CD4-positive, alpha-beta T cell treated with Interleukin-6 at 100 ng/mL for 8 hours (primary cell): ENCODE data around the gene RNASEH1.
"Not testable (repeated sequence)": the region's sequence is repeated elsewhere in the genome, so short reads cannot be mapped to it uniquely, and the experiment has no call there.

ENCODE experiments used
- DNase-seq: peaks from one replicate; pipeline ENCODE4 v3.0.0-alpha.2; 2020; ENCODE audit warnings: mixed read lengths, low spot score

The RNASEH1 gene

DNA sequence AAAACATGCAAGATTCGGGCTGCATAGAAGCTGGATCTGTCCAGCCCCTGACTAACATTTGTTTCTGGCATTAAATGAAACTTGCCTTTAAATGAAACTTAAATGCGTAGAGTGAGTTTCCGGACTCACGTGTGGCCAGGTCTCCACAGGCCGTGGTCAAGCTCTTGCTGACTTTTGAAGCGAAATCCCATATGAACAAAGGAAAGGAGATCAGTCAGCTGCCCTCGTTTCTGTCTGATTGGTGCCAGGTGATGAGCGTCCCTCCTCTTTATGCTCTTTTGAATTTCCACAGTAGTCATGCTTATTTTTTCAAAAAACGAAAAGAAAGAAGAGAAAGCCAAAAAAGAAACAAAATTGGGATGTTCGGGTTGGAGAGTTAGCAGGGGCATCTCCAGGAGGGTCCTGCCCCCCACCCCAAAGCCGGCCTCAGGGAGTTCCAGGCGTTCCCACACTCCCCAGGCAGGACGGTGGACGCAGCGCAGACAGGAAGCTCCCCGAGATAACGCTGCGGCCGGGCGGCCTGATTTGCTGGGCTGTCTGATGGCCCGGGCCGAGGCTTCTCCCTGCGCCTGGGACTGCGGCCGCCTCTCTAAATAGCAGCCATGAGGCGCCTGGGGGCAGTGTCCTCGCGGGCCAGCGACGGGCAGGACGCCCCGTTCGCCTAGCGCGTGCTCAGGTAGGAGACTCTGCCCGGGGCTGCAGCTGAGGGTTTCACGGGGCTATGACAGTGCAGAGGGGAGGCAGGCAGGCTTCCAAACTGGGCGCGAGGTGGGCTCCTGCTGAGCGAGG, 36.6 kb upstream of the RNASEH1 start, which contains the start of gene COLEC11:
Gene COLEC11, plus strand, starts transcription at position 620 of the 789 bp plus-strand sequence. CDS start 9,229 bp downstream, outside the sequence.
- DNase-seq: no peak

DNA sequence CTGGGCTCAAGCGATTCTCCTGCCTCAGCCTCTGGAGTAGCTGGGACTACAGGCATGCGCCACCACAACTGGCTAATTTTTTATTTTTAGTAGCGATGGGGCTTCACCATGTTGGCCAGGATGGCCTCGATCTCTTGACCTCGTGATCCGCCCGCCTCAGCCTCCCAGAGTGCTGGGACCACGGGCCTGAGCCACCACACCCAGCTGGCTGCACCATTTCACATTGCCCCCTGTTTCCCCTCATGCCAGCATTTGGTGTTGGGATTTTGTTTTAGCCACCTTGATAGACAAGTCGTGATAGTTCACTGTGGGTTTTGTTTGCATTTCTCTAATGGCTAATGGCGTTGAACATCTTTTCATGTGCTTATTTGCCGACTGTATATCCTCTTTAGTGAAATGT, 31.0 kb upstream of the RNASEH1 start:
- DNase-seq: no peak

DNA sequence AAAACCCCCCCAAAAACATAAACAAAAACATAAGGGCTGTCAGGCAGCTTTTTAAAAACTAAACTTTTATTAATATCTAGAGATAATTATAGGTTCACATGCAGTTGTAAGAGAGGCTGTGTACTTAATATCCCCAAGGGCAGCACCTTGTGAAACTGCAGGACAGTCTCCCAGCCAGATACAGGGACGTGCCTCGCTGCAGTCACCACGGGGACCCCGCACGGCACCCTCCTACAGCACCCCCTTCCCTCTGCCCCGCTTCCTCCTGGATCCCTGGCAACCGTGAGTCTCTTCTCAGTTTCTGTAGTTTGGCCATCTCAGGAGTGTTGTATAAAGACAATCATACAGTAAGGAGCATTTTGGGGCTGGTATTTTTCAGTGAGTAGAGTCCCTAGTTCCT, 30.0 kb upstream of the RNASEH1 start:
- no peak for DNase-seq

DNA sequence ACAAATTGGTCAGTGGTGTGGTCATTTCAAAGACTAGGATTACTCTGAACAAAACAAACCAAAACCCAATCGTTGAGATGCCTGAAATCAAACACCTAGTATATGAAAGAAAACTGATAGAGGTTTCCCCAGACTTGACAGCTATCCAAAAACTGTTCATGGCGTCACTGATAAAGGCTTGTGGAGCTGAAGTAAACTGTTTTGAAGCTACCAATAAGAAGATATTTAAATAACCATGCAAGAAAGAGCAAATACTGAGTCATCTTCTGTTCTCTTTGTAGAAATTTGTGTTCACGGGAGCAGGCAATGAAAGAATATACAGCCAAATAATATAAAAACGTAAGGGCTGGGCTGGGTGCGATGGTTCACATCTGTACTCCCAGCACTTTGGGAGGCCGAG, 29.3 kb upstream of the RNASEH1 start:
- no peak for DNase-seq

DNA sequence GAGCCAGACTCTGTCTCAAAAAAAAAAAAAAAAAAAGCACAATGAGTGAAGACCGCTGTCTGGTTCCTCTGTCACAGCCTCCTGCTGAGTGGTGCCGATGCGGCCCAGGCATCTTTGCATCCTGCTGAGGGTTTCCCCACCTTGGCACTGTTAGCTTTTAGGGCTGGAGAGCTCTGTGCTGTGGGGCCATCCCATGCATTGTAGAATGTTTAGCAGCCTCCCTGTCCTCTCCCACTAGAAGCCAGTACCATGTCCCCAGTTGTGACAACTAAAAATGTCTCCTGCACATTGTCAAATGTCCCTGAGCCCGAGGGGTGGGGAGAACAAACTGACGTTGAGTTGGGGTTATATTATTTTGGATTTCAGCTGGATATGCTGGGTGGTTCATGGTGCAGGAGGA, 28.9 kb upstream of the RNASEH1 start:
- DNase-seq: no peak

DNA sequence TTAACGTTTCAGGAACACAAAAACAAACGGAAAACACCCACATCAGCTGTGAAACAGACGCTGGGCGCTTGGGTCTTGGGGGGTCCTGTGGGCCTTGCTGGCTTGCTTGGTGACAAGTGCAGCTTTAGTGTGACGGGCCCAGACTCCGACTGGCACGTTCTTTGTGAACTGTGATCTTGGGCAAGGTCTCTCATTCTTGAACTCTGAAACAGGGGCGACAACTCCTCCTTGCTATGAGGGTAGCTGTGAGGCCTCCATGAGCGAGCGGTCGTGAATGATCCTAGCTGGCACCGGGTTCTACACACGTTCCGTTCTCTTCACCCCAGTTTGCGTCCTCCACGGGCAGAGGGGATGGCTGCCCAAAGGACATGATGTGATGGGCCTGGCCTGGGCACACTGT, 28.1 kb upstream of the RNASEH1 start:
- no peak for DNase-seq

DNA sequence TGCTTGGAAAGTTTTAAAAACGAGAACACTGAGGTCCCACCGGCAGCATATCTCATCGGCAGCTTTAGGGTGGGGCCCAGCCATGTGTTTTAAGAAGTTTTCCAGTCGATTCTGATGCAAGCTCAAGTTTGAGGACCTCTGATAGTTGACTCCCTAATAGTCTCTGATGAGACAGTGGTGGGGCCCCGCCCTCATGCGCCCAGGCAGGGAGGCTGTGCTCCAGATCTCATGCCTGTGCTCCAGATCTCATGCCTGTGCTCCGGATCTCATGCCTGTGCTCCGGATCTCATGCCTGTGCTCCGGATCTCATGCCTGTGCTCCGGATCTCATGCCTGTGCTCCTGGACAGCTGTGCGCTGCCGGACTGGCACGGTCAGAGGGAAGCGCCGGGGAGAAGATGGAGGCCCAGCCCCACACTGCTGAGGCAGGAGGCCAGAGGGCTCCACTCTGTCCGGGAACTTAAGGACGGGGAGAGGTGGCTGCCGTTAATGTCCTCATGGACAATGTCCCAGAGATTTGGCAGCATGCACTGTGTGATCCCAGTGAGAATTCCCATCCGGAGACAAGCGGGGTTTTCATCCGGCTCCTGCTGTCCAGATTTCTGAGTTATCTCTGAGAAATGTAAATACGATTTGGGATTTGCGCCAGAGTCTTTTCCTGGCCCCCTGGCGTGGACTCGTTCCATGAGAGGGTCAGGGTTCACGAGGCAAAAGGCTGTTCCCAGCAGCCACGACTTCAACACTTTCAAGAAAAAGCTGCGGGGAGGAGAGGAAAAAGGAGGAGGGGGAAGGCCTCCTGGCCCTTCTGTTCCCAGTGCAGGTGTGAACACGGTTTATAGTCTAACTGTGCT, 27.4 kb upstream of the RNASEH1 start:
- DNase-seq: no peak

DNA sequence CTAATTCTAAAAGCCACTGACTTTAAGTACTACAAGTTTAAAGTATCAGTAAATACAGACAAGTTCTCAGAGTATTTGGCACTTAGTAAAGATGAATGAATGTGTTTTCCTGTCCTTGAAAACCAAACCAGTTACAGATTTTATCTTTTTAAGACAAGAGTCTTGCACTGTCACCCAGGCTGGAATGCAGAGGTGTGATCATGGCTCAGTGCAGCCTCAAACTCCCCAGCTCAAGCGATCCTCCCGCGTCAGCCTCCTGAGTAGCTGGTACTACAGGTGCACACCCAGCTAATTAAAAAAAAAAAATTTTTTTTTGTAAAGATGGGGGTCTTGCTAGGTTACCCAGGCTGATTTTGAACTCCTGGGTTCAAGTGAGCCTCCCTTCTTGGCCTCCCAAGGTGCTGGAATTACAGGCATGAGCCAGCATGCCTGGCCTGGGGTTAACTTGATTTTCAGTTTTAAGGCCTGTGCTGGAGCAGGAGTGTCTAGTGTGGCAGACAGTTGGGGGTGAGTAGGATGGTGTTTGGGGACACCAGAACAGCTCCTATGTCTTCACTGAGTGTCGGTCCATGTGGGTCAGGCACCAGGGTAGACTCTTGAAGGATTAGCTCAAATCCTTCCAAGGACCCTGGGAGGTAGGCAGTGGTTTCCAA, 26.6 kb upstream of the RNASEH1 start:
- no peak for DNase-seq

DNA sequence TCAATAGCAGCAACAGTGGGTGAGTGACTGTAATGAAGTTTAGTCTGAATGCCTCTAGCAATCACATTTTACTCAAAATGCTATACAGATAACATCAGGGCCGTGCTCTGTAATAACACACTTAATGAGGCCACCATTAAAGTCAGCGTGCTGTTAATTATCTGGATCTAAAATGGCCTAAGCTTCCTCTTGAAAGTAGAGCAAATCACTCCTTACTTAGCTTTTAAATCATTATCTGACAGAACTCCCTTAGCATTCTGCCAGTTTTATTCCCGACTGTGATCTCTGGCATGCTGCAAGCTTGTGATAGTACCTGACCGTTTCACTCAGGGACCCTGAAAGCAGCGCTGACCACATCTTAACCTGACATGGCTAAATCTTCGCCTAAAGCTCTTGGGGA, 25.9 kb upstream of the RNASEH1 start:
- DNase-seq: no peak

DNA sequence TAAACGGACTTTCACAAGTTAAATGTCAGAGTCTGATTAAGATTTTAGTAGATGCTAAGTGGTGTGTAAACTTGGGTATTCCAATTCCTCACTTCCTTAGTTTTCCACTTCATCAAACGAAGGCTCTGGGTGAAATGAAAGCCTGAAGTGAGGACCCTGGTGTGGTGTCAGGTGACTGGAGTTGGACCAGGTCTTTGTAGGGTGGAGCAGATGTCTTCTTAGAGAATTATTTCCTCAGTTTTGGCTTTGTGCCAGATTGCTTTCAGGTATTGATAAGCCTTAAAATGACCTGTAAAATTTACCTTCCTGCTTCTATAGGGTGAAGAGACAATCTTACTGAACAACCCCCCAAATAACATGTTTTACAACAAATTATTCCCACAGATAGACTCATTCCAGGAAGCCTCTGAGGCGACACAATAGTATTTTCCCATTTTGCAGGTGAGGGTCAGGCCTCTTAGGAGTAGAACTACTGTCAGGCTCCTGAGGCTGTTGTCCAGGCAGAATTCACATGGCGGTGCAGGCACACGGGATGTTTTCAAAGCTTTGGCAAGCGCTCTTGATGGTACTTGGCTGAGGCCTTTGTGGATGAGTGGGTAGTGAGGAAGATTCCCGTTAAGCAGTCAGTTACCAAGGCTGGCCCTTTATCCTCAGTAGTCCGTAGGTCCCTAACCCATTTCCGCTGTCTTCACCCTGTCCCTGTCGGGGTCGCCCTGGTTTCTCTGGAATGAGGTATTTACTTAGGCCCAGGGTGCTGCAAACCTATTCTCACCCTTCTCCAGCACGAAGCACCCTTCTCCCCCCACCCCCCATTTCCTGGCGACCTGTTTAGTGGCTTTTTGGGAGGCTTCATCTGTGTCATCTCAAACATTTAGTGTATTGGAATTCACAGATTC, 23.5 kb upstream of the RNASEH1 start:
- DNase-seq: no peak

DNA sequence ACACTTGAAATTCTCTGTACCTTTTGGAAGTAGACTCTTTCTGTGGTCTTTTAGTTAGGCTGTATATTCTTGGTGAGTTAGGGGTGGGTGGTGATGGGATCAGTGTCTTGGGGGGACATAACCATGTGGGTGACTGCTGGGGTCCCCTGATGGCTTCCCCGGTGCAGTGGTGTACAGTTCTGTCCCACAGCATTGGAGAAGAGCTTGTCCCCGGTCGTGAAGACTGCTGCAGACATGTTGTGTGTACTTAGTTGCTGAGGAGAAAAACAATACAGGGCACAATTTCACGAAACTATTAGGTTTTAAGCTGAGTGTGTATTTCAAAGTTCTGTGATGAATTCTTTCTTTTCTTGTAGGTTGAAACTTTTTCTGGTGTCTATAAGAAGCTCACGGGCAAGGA, 22.3 kb upstream of the RNASEH1 start:
- DNase-seq: no peak

DNA sequence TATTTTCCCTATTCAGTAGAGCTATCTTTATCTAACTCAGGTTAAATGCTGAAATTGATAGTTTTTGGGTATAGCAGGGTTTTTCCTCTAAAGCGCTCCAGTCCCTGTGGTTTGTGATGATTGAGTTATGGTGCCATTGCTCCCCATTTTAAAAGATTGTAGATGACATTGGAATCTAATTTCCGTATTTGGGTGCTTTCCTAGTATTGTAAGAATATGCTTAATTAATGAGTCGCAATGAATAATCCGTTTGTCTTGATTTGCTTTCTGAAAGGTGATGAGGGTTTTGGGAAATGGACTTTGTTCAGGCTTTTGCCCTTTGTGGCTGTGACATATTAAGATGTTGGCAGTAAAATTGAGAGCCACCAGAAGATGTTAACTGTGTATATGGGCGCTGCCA, 20.9 kb upstream of the RNASEH1 start:
- no peak for DNase-seq

DNA sequence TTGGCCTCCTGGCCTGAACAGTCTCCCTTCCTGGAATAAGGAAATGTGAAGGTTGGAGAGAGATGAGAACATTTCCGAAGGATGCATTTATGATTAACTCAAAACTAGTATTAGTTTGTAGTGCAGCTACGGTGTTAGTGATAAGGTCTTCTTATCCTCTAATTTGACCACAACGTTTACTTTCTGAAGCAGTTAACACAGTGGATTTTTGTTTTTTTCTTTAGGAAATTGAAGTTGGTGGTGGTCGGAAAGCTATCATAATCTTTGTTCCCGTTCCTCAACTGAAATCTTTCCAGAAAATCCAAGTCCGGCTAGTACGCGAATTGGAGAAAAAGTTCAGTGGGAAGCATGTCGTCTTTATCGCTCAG, 18.1 kb upstream of the RNASEH1 start:
- DNase-seq: not testable (repeated sequence)

DNA sequence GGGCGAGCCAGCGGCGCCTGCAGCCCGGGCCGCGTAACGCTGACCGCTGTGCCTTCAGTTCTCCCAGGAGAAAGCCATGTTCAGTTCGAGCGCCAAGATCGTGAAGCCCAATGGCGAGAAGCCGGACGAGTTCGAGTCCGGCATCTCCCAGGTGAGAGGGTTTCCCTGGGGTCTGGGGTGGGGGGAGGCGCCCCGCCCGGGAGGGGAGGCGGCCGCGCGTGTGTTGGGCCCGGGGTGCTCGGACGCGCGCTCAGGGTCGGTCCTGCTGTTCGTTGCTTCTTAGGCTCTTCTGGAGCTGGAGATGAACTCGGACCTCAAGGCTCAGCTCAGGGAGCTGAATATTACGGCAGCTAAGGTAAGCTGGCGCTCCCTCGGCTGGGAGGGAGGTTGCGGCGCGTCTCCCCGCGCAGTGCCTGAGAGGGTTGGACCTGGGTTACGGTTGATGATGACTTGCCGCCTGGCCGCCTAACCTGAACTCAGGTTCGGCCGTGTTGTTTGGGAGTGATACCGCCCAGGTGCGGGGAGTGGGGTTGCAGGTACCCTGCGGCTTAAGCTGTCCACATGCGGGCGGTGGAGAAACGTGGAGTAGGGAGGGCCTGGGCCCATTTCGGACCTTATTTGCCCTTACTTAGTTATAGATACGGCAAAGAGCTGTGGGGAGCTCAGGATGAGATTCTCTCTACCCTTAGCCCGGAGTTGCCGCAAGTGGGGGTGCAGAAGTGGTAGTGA, 17.6 kb upstream of the RNASEH1 start:
- no peak for DNase-seq

DNA sequence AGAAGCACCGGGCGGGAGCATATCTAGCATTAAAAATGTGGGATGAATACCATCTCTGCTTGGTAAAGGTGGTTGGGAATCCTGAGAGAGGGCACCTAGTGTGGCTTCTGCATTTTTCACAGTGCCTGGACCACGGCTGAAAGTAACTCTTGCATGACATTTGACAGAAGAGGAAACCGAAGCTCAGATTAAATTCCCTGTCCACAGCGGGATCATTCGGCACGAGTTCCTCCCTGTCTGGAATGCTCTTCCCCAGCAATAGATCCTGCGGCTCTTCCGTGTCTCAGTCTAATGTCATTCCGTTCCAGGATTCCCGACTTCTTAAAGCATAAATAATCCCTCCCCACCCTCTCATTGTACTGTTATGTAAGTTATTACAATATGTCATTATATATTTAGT, 16.0 kb upstream of the RNASEH1 start:
- DNase-seq: no peak

DNA sequence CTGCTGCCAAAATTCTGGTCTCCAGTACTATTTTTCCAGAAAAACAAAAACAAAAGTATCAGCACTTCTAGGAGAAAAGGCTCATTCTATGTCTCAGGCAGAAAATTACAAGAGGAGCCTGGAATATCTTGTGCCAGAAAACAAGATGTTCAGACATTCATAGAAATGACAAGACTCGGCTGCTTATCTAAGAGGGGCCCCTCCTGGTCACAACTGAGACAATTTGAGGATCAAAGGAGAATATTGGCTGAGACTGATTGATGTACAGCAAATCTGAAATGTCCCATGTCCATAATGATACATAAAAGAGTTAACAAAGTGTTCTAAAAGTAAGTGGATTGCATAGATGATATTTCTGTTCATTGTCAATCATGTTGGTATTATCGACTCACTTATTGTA, 14.5 kb upstream of the RNASEH1 start:
- DNase-seq: no peak

DNA sequence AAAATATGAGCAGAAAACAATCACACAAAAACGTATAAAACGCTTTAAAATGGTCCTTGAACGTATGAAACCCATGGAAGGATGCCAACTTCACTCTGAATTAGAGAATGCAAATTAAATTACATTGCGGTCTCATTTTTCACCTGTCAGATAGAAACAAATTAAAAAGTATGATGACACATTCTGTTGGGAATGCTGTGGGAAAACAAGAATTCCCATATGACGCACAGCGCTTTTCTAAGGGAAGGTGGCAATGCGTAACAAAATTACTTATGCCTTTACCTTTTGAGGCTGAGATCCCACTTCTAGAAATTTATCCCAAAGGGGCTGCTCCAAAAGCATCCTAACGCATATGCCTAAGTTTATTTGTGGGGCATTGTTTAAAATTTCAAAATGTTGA, 13.2 kb upstream of the RNASEH1 start:
- DNase-seq: no peak

DNA sequence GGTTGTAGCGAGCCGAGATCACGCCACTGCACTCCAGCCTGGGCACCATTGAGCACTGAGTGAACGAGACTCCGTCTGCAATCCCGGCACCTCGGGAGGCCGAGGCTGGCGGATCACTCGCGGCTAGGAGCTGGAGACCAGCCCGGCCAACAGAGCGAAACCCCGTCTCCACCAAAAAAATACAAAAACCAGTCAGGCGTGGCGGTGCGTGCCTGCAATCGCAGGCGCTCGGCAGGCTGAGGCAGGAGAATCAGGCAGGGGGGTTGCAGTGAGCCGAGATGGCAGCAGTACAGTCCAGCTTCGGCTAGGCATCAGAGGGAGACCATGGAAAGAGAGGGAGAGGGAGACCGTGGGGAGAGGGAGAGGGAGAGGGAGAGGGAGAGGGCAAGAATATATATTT, 11.5 kb upstream of the RNASEH1 start:
- DNase-seq: not testable (repeated sequence)

DNA sequence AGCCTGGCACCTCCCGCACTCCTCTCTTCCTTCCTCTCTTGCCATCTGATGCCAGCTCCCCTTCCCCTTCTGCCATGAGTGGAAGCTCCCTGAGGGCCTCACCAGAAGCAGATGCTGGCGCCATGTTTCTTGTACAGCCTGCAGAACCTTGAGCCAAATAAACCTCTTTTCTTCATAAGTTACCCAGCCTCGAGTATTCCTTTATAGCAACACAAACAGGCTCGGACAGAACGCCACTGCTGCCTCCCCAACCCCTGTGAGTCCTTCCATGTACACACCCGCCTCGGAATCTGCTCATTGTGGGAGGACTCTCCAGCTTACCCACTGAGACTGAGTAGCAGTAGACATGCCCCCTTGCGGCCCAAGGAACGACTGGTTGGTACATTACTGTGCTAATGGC, 8.7 kb upstream of the RNASEH1 start:
- no peak for DNase-seq

DNA sequence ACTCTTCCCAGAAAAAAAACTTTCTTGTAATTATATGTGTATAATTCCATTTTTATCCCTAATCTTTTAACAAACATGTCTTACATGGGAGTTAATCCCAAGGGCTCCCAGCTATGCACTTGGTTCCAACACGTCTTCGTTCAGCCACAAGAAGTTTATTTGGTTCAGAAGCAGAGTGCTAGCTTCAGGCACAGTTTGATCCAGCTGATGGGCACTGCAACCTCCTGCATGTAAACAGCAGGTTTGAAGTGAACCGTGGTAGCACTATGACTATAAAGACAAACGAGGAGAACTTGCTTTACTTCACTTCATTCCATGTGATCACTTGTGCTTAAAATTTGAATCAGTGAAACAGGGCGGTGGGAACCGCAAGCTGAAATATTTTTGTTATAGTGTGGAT, 7.0 kb upstream of the RNASEH1 start:
- no peak for DNase-seq

DNA sequence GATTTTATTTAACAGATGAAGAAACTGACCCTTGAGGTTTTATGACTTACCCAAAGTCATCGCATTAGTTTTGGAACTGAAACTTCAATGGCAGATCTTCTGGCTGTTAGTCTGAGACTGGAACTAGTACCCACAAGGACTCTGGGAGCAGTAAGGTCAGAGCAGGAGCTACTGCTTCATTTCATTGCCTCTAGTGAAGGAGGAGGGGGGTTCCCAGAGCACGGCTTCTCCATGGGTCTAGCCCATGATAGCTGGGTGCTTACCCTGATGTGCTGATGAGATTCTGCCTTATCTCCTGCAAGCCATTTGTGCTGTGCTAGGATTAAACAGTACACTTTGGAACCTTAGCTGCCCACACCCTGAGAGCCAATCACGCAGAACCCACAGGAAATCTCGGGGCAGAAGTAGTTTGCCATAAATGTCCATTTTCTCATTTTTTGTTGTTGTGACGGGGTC, 5.4 kb upstream of the RNASEH1 start:
- no peak for DNase-seq
